ENCODE results near the gene BCL2.

BCL2 gene

DNA sequence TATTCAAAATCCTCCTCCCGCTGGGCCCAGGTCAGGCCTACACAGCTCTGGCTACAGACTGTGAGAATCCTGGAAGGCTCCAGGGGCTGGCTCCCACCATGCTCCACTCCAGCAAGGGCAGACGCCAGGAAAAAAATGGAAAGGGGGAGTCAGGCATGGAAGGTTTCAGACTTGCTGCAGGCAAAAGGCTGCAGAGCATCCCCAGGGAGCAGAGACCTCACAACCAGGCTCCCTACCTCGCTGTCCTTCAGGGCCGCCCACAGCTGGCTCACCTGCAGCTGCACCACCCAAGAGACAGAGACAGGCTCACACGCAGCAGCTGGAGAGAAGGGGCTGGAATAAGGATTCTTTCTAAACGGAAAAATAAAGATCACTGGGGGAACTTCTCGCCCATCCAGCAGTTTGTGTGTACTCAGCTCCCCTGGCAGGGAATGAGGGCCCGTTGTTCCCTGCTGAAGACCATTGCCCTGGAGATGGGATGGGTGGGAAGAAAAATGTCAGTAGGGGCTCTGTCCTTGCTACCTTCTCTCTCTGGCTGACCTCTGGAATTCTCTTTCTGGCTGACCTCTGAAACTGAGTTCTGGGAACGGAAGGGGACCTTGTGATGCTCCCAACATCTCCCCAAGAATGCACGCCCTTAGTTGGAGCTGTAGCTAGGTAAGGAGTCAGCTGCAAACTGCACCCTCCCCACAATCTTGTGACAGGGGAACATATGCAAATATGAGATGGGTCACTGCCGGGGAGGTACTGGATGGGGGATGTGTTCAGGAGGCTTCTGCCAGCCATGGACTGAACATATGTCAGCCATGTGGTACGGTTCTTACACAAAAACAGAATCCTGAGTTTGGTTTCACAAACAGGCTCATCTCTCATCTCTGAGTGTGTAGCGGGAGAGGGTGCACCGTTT lies 34.5 kb downstream of the BCL2 start:
- ATAC-seq, result peak in 1 of 2 donors; percentile 45

DNA sequence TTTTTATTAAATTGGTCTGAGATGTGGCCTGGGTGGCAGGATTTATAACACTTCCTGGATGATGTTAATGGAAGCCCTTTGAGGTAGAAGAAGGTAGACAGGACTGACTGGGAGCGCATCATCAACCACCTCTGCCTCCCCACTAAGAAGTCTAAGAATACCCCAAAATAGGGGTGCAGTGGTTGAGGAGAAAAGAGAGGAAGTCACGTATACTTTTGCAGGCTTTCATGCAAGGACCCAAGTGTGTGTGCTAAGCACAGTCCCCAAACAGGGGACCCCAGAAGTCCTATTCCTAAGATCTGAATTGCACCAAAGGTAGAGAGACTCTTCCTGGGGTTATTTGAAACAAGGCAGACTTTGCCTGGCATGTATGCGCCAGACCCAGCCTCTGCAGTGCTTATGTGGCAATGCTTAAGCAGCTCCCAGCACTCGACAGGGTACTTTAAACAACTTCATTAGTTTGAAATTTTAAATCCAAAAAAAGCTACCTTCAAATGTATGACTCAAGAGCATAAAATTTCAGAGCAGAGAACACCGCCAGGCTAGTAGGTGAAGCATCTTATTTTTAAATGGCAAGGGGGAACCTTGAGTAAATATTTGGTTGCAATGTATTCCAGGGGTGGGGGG lies 35.3 kb downstream of the BCL2 start:
- ATAC-seq, result no peak

DNA sequence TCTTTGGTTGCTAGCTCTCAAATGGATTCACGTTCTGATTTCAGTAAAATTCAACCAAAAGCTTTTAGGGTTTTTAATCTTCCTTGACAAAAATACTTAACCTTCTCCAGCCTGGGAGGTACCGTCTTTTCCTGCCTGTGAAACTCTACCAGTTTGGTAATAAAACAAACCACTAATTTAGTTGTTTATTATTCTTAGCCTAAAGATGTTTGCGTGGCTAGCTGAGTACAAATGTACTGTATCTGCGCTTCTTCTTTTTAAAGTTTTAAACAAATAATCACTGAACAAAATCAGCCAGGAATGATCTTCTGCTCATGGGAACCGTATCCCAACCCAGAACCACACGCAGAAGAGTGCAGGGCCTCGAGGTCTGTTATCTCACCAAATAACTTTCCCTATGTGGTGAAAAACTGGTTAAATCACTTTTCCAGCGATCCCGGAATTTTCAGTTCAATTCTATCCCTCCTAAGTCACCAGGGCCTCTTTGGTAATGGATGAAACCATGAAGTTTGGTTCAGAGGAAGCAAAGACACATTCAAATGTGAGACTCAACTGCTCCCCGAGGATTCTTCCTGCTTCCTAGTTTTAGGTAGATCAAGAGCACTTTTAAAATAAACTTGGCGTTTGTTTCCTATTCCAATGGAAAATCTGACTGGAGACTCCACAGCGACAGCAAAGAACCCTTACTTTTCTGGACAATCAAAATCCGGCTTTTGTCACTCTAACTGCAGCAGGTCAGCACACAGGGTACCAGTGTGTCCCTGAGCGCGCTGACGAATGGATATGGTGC lies 36.1 kb downstream of the BCL2 start:
- no peak for ATAC-seq

GRCh38 chr18:63282793-63283192 lies 36.8 kb downstream of the BCL2 start:
- ATAC-seq, result no peak

DNA sequence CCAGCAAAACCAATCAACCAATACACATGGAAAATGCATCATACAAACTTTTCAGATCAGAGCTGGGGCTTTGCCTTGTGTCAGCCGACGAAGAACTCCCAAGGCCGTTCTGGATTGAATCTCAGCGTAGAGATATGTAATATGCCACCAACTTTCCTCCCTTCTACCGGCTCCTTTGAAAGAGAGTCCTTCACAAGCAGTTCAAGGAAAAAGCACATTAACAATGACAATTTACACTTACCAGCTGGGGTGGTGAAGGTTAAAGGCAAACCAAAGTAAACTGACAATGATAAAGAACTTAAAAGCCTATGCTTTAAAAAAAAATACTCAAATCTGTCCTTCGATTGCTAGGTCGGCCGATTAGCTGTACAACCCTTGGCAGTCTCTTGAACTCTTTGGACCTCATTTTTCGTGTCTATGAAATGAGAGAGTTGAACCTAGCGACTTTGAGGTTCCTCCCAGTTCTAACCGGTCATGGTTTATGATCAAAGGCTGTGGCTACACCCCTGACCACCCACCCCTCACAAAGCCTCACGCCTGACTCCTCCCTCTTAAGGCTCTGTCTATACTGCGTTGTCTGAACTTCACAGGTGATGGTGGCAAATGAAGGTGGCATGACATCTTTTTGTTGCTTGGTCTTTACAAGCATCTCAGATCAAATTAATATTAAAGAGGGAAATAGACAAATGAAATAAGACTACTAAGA lies 46.2 kb downstream of the BCL2 start:
- ATAC-seq, result peak in 1 of 2 donors; percentile 35

DNA sequence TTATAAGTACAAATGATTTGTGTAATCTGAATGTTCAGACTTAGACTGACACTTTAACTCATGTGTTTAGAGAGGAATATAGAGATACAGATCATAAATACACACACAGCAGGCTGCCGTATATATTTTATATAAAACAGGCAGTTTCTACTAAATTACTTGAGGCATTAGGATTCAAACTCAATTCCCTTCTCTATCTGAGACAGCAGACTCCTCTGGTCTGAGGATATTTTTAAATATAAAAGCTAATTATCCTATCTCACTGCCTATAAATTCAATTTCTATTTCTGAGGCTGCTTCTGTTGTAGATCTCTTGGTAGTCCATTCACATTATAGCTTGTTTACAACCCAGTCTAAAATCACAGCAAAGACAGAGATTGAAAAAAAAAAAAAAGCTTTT lies 46.9 kb downstream of the BCL2 start:
- no peak for ATAC-seq

- no peak for ATAC-seq
Observed at GRCh38 chr18:63271881-63272299, 47.7 kb downstream of the BCL2 start.

DNA sequence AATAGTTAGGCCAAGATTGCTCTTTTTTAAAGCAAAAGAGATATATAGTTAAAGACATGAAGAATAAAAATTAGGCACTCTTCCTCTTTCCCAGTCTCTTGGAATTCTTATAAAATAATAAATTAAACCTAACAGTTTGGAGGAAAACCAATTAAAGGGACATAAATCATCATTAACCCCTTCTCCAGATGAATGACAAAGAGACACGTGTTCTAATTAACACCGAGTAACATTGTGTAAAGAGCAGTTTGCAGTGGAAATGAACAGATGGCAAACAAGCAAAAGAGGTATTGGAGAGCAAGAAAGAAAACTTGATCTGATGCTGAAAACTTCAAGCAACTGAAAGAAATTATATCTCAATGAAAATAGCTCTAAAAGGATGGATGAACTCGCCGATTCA lies 48.4 kb downstream of the BCL2 start:
- no peak for ATAC-seq

- peak; percentile 90 to 92 for ATAC-seq
Observed at GRCh38 chr18:63267975-63268721, 51.4 kb downstream of the BCL2 start.

DNA sequence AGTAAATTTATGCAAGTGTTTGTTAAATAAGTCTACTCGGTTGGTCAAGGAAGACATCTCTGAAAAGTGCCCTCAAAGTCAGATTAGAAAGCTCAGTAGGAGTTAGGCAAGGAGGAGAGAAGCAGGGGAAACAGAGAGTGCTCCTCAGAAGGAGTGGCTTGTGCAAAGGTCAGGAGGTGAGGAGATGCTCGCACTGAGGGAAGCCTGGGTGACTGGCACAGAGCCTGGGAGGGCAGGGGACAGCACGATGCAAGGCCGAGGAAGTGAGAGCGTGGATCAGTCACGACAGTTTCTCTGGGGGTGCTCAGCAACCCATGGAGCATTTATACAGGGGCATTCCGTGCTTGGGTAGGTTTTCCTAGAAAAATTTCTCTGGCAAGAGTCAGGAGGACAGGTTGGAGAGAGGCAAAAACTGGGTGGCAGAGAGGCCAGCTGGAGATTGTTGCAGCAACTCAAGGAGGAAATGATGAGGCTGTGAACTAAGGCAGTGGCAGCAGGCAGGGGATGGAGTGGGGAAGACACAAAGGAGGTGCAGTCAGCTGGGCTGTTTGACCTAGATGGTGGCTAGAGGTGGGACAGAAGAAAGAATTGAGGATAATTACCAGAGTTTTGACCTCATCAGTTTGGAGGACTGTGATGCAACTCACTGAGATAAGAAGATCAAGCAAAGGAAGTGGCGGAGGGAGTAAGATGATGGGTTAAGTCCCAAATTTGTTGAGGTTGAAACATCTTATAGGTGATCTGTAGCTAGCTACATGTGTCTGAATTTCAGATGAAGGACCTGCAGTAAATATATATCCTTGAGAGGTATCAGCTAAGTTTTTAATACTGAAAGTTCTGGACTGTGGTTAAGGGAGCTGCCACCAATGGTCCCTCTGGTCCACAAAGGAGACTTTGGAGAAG lies 52.4 kb downstream of the BCL2 start:
- ATAC-seq, result no peak

- ATAC-seq, result no peak
Observed at GRCh38 chr18:63265326-63265725, 54.2 kb downstream of the BCL2 start.

GRCh38 chr18:63264871-63265270 lies 54.7 kb downstream of the BCL2 start:
- ATAC-seq, result no peak

GRCh38 chr18:63263444-63263843 lies 56.1 kb downstream of the BCL2 start:
- ATAC-seq, result no peak

GRCh38 chr18:63262369-63263335 lies 56.9 kb downstream of the BCL2 start:
- ATAC-seq, result no peak

- no peak for ATAC-seq
Observed at GRCh38 chr18:63261029-63261428, 58.5 kb downstream of the BCL2 start.

GRCh38 chr18:63260380-63260754 lies 59.2 kb downstream of the BCL2 start:
- no peak for ATAC-seq

- no peak for ATAC-seq
Observed at GRCh38 chr18:63259567-63260379, 59.8 kb downstream of the BCL2 start.

DNA sequence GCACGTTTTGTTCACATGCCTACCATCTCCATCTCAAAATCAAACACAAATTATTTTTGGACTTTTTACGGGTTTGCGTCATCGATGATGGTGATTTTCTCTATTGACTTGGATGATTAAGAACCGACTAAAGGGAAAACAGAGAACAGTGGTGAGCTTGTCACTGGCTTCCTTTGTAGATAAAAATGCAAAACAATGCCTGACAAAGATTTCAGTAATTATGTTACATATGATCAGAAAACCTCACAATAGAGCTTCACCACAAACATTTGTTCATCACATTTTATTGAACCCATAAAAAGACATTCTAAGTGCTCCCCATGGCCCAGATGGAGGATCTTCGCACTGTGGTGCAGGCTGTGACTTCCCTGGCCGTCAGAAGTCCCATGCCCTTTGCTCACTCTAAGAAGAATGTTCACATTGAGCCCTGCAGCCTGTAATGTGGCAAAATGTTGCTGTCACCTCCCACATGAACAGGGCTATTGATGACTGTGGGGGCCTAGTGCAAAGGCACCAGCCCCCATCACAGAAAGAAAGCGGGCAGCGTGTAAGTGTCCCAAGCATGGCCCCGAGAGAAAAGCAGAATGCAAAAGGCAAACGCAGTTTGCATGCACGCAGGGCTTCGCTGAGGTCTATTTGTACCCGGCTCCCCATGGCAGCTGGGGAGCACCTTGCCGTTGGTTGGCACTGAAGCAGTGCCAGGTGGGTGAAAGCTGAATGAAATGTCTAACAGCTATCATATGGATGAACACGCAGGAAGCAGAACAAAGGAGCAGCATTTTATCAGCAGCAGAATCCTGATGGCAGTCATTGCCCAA lies 60.6 kb downstream of the BCL2 start:
- ATAC-seq, result peak in 1 of 2 donors; percentile 55

Data from activated CD4-positive, CD25-positive, alpha-beta regulatory T cell treated with anti-CD3 and anti-CD28 coated beads, Interleukin-2, amount 50 U/mL, for 24 hours (primary cell).